Neural cell (in vitro differentiated cells): ENCODE measurements around the gene NKX3-2.

ENCODE experiments used
- CTCF ChIP-seq: fragments of 450-650 bp; IDR thresholded peaks from 2 replicates; pipeline ENCODE4 v1.5.1; 2014; ENCODE audit warnings: antibody characterized with exemption, mild to moderate bottlenecking, moderate library complexity; ENCODE audit not compliant: poor library complexity, severe bottlenecking
- MXI1 ChIP-seq: fragments of 450-650 bp; conservative IDR thresholded peaks from 2 replicates; pipeline ENCODE4 v1.6.1; 2014; ENCODE audit warnings: antibody characterized with exemption, mild to moderate bottlenecking; ENCODE audit not compliant: poor library complexity, severe bottlenecking

- TF ChIP-seq CTCF (no peak), MXI1 (no peak)
Observed at GRCh38 chr4:13538427-13538973, 5.8 kb downstream of the NKX3-2 start.
